Activated CD4-positive, CD25-positive, alpha-beta regulatory T cell treated with anti-CD3 and anti-CD28 coated beads, Interleukin-2, amount 50 U/mL, for 16 hours (primary cell): ENCODE results near the gene IGF2.

Source experiments
- DNase-seq: peaks from one replicate; pipeline ENCODE4 v3.0.0-alpha.2; 2020; ENCODE audit warnings: low read depth, low spot score

IGF2 gene

GRCh38 chr11:2169626-2170570 is 30.7 kb upstream of the IGF2 start:
- no peak for DNase-seq

- no peak for DNase-seq
Measured at GRCh38 chr11:2169005-2169378, 29.8 kb upstream of the IGF2 start.

GRCh38 chr11:2168286-2169004 is 29.3 kb upstream of the IGF2 start:
- no peak for DNase-seq

DNA sequence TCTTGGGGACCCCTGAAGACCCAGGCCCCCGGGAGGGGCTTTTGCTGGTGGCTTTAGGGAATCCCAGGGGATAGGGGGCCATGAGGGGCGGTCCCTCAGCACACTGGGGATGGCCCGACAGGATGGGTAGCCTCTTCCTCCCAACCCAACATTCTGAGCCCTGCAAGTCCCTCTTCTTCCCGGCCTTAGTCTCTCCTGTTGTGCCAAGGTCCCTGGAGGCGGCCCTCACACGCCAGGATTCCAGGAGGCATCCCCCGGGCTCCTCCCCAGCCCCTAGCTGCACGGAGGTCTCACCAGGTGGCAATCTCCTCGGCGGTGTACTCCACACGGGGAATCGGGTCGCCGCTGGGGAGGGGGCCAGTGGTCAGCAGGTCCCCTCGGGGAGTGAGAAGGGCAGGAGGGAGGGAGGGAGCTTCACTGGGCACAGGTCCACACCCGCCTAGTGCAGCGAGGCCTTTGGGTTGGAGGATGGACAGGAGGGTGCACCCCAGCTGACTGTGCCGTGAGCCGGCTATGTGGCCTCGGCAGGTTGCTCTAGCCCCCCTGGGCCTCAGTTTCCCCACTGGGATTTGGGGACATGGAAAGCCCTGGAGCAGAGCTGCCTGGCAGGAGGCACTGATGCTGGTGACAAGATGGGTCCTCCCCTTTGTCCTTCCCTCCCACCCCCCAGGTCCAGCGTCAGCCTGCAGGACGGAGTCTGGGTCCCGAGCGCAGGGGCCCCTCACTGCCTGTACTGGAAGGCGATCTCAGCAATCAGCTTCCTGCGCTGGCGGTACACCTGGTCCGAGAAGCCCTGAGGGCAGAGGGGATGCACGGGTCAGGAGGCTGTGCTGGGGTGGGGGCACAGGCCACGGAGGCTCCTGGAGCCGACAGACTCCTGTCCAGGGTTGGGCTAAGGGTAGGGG is 28.2 kb upstream of the IGF2 start:
- DNase-seq: no peak

GRCh38 chr11:2166091-2166851 is 27.1 kb upstream of the IGF2 start:
- no peak for DNase-seq

DNA sequence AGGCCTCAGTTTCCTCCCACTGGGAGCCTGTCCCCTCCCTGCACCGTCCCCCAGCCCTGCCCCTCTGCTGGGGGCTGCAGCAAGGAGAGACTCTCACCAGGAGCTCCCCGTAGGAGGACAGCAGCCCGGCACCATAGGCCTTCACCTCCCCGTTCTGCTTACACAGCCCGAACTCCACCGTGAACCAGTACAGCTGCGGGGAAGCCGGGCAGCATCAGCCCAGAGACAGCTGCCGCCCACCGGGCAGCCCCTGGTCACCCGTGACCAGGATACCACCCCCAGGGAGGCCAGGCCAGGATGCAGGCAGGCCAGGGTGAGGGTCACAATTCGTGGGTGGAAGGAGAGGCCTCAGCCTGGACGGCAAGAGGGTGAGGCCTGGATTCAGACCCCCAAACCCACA is 26.4 kb upstream of the IGF2 start:
- no peak for DNase-seq

GRCh38 chr11:2164861-2165555 is 25.8 kb upstream of the IGF2 start:
- no peak for DNase-seq

DNA sequence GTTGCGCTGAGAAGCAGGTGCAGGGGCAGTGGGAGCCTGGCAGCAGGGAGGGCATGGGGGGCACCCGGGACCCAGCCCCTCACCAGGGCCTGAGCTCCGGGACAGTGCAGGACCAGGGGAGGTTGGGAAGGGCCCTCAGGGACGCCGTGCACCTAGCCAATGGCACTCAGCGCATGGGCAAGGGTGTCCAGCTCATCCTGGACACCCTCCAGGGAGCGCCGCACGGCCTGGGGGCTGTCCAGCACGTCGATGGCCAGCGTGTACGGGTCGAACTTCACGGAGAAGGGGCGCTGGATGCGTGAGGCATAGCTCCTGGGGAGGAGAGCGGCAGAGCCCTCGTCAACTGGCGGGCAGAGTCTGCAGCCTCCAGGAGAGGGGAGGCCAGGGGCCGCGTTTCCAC is 24.9 kb upstream of the IGF2 start:
- no peak for DNase-seq

GRCh38 chr11:2163428-2163978 is 24.3 kb upstream of the IGF2 start:
- DNase-seq: no peak

- DNase-seq: no peak
Measured at GRCh38 chr11:2160736-2161259, 21.6 kb upstream of the IGF2 start, which contains the start of gene INS. INS (minus strand) TSS chr11:2161209; CDS start chr11:2160971, 238 bp downstream.

DNA sequence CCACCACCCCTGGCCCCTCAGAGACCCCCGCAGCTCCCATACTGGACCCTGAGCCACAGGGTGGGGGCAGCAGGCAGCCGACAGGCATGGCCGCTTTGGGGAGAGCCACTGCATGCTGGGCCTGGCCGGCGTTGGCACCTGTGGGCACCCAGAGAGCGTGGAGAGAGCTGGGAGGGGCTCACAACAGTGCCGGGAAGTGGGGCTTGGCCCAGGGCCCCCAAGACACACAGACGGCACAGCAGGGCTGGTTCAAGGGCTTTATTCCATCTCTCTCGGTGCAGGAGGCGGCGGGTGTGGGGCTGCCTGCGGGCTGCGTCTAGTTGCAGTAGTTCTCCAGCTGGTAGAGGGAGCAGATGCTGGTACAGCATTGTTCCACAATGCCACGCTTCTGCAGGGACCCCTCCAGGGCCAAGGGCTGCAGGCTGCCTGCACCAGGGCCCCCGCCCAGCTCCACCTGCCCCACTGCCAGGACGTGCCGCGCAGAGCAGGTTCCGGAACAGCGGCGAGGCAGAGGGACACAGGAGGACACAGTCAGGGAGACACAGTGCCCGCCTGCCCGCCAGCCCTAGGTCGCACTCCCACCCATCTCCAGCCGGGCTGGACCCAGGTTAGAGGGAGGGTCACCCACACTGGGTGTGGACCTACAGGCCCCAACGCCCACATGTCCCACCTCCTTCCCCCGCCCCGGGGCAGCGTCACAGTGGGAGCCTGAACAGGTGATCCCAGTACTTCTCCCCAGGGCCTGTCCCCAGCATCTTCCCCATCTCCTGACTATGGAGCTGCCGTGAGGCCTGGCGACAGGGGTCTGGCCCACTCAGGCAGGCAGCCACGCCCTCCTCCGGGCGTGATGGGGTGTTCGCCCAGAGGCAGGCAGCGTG is 20.6 kb upstream of the IGF2 start:
- no peak for DNase-seq

DNA sequence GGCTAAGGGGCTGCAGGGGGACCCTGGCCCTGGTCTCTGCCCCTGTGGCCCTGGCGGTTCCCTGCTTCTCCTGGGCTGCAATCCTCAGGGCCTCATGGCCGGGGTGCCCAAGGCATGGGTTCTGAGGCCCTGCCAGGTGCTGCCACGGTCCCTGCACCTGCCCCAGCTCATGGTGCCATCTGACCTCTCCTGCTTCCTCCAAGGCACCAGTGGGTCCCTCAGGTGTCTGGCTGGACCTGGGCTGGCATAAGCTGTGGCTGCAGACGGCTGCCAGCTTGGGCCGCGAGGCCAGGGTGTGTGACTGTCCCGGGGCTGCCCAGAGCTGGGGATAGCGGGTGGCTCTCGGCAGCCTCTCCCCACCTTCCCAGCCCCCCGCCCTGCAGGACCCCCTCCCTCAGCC is 19.8 kb upstream of the IGF2 start:
- DNase-seq: no peak

GRCh38 chr11:2158296-2158737 is 19.1 kb upstream of the IGF2 start:
- DNase-seq: no peak

GRCh38 chr11:2157294-2158040 is 18.3 kb upstream of the IGF2 start:
- DNase-seq: no peak

- DNase-seq: no peak
Measured at GRCh38 chr11:2156416-2157182, 17.4 kb upstream of the IGF2 start.

GRCh38 chr11:2155511-2155910 is 16.3 kb upstream of the IGF2 start:
- DNase-seq: no peak

GRCh38 chr11:2154889-2155288 is 15.7 kb upstream of the IGF2 start:
- DNase-seq: no peak
